K562 (cell line): Measurements from ENCODE around the gene PLD3. TPM values are rescaled to one million over a fixed set of nuclear protein-coding genes. Genes with fewer than 3 reads are reported as not detected.

Experiments used
- polyA plus RNA-seq, 8 experiments: library from polyadenylated mRNA; depleted of rRNA in 4 of 8; stranded (reverse) in 5 of 8; unstranded in 3 of 8; fragments of >200 nt; fragmentation: Nextera tagmentation in 2 of 8; fragmentation: Illumina TruSeq in 1 of 8; extraction: Ambion mirVana in 2 of 8; extraction: Trizol in 1 of 8; gene quantifications; 2 replicates each; pipeline versions ENCODE4 v1.2.1 to v1.2.3, GENCODE V29; 2011 to 2014; ENCODE audit warnings: inconsistent platforms in 1 of 8, missing spikeins in 1 of 8
- total RNA-seq, 7 experiments: library from RNA; depleted of rRNA in 6 of 7; stranded (reverse); fragments of >200 nt in 6 of 7; fragmentation: Illumina TruSeq in 2 of 7; extraction: Trizol in 2 of 7; gene quantifications; 2 replicates each; pipeline versions ENCODE4 v1.2.1 to v1.2.3, GENCODE V29; 2011 to 2021; ENCODE audit warnings: low replicate concordance in 1 of 7
- TF ChIP-seq, protein P1 (sequence below): fragments of 250-450 bp; sonication (Bioruptor Pico); IDR thresholded peaks from 2 replicates; pipeline ENCODE4 v1.4.0; 2020; ENCODE audit warnings: mild to moderate bottlenecking, moderate library complexity
- TF ChIP-seq, protein P2 (sequence below), 2 experiments: fragments of 450-650 bp in 1 of 2; sonication (generic) in 1 of 2; formaldehyde crosslinking in 1 of 2; IDR thresholded peaks; 2 replicates each; pipeline versions ENCODE4 v1.7.1 to v1.9.0; 2016 to 2022; ENCODE audit warnings: inconsistent platforms in 1 of 2, mild to moderate bottlenecking in 1 of 2, missing genetic modification reagents in 1 of 2
- TF ChIP-seq, protein P3 (sequence below): fragments of 250-450 bp; sonication (Bioruptor Pico); IDR thresholded peaks from 2 replicates; pipeline ENCODE4 v1.8.0; 2021; ENCODE audit warnings: borderline replicate concordance, mild to moderate bottlenecking, moderate library complexity; ENCODE audit not compliant: poor library complexity, severe bottlenecking

Gene PLD3
- total and polyA plus RNA-seq, 9 of the 15 experiments (the other 6 are each of a cell fraction or from before 2014, with no cell fraction given): 2.3 to 128 (median 72.7) TPM

DNA sequence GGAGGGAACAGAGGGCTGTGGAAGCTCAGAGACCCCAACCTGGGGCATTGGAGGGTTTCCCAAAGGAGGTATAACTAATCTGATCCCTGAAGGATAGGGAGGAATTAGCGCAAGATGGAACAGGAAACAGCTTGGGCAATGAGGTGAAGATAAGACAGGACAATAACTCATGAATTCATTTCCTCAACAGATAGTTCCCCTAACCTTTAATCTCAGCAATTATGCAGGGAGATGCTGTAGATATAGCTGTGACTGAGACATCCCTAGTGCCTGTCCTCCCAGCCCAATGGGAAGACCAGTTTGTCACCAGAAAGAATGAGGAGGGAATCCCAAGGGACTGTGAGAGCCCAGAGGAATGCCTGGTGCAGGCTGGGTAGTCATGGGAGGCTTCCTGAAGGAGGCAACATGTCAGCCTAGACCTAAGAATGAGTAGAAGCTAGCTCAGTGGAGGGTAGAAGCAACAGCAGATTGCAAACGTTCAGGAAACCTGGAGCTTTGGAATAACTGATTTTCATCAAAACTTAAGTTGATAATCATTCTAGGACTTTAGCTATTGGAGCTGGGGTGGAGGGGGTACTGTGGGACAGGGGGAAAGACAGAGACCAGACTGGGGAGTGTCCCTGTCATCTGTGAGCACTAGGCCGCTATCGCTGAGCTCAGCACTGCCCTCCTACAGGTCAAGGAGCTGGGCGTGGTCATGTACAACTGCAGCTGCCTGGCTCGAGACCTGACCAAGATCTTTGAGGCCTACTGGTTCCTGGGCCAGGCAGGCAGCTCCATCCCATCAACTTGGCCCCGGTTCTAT, 22.7 kb downstream of the PLD3 start (continued):
- TF ChIP-seq, protein P1, sequence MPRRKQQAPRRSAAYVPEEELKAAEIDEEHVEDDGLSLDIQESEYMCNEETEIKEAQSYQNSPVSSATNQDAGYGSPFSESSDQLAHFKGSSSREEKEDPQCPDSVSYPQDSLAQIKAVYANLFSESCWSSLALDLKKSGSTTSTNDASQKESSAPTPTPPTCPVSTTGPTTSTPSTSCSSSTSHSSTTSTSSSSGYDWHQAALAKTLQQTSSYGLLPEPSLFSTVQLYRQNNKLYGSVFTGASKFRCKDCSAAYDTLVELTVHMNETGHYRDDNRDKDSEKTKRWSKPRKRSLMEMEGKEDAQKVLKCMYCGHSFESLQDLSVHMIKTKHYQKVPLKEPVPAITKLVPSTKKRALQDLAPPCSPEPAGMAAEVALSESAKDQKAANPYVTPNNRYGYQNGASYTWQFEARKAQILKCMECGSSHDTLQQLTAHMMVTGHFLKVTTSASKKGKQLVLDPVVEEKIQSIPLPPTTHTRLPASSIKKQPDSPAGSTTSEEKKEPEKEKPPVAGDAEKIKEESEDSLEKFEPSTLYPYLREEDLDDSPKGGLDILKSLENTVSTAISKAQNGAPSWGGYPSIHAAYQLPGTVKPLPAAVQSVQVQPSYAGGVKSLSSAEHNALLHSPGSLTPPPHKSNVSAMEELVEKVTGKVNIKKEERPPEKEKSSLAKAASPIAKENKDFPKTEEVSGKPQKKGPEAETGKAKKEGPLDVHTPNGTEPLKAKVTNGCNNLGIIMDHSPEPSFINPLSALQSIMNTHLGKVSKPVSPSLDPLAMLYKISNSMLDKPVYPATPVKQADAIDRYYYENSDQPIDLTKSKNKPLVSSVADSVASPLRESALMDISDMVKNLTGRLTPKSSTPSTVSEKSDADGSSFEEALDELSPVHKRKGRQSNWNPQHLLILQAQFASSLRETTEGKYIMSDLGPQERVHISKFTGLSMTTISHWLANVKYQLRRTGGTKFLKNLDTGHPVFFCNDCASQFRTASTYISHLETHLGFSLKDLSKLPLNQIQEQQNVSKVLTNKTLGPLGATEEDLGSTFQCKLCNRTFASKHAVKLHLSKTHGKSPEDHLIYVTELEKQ (CRISPR knock-in tag): no peak
- TF ChIP-seq, protein P2, sequence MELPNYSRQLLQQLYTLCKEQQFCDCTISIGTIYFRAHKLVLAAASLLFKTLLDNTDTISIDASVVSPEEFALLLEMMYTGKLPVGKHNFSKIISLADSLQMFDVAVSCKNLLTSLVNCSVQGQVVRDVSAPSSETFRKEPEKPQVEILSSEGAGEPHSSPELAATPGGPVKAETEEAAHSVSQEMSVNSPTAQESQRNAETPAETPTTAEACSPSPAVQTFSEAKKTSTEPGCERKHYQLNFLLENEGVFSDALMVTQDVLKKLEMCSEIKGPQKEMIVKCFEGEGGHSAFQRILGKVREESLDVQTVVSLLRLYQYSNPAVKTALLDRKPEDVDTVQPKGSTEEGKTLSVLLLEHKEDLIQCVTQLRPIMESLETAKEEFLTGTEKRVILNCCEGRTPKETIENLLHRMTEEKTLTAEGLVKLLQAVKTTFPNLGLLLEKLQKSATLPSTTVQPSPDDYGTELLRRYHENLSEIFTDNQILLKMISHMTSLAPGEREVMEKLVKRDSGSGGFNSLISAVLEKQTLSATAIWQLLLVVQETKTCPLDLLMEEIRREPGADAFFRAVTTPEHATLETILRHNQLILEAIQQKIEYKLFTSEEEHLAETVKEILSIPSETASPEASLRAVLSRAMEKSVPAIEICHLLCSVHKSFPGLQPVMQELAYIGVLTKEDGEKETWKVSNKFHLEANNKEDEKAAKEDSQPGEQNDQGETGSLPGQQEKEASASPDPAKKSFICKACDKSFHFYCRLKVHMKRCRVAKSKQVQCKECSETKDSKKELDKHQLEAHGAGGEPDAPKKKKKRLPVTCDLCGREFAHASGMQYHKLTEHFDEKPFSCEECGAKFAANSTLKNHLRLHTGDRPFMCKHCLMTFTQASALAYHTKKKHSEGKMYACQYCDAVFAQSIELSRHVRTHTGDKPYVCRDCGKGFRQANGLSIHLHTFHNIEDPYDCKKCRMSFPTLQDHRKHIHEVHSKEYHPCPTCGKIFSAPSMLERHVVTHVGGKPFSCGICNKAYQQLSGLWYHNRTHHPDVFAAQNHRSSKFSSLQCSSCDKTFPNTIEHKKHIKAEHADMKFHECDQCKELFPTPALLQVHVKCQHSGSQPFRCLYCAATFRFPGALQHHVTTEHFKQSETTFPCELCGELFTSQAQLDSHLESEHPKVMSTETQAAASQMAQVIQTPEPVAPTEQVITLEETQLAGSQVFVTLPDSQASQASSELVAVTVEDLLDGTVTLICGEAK (IDR thresholded peaks at IDR 0.05): no peak
- TF ChIP-seq, protein P2 (CRISPR knock-in tag; IDR thresholded peaks at IDR 0.05): no peak
- TF ChIP-seq, protein P3, sequence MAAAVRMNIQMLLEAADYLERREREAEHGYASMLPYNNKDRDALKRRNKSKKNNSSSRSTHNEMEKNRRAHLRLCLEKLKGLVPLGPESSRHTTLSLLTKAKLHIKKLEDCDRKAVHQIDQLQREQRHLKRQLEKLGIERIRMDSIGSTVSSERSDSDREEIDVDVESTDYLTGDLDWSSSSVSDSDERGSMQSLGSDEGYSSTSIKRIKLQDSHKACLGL (CRISPR knock-in tag): no peak
